Body of pancreas (tissue), 4 donors: ENCODE data around the gene LAG3. TPM values are rescaled to one million over a fixed set of nuclear protein-coding genes. Genes with fewer than 3 reads are reported as not detected.

Source experiments
- ATAC-seq: fragments of 150-250 bp; one replicate; pipeline ENCODE4 v1.9.1; 2016
- DNase-seq, 4 donors: peaks; one replicate each; pipeline ENCODE4 v3.0.0-alpha.2; 2019
- H3K27ac ChIP-seq, 4 donors: fragments of 200-600 bp; sonication (generic); 1 replicate in 3 of 4; 2 replicates in 1 of 4; pipeline versions ENCODE4 v1.5.1 to v1.6.1; 2016 to 2019; ENCODE audit warnings: mild to moderate bottlenecking in 1 of 4, mixed read lengths in 1 of 4, moderate library complexity in 1 of 4
- H3K27me3 ChIP-seq, 2 donors: fragments of 200-600 bp; sonication (generic); one replicate each; pipeline ENCODE4 v1.6.0; 2016; ENCODE audit warnings: mild to moderate bottlenecking in 1 of 2
- H3K36me3 ChIP-seq, 2 donors: fragments of 200-600 bp; sonication (generic); replicated peaks in 1 of 2; 2 replicates each; pipeline ENCODE4 v1.5.1; 2016; ENCODE audit warnings: low read depth in 2 of 2; ENCODE audit not compliant: insufficient read depth in 1 of 2
- H3K4me1 ChIP-seq: fragments of 200-600 bp; sonication (generic); one replicate; pipeline ENCODE4 v1.6.0; 2016
- H3K4me3 ChIP-seq, 2 donors: fragments of 200-600 bp; sonication (generic); 1 replicate in 1 of 2; 2 replicates in 1 of 2; pipeline ENCODE4 v1.5.1; 2016 to 2019
- H3K9me3 ChIP-seq, 3 donors: fragments of 200-600 bp; sonication (generic); 1 replicate in 2 of 3; 2 replicates in 1 of 3; pipeline ENCODE4 v1.5.1; 2016
- CTCF ChIP-seq, 7 experiments: fragments of 450-650 bp in 4 of 7; fragments of 200-600 bp in 3 of 7; sonication (generic) in 3 of 7; IDR thresholded peaks; one replicate each; pipeline ENCODE4 v1.5.1; 2016 to 2019; ENCODE audit warnings: antibody characterized with exemption in 7 of 7
- POLR2A ChIP-seq, 3 donors: fragments of 450-650 bp; IDR thresholded peaks; one replicate each; pipeline ENCODE4 v1.6.1; 2016; ENCODE audit warnings: antibody characterized with exemption in 3 of 3, mild to moderate bottlenecking in 2 of 3
- WGBS, 2 donors: methylation state at CpG; one replicate each; pipeline ENCODE4 v1.1.5; 2017; 5-methylcytosine and 5-hydroxymethylcytosine counted together
- intact Hi-C: fragments of 100-400 bp; cut with DNase I; formaldehyde crosslinking; loops from one replicate; pipeline ENCODE4 v1.15.1; 2023
- total RNA-seq, 2 donors: library from RNA; depleted of rRNA; stranded (reverse); fragments of >200 nt; gene quantifications; one replicate each; pipeline ENCODE4 v1.1.0, GENCODE V29; 2016

The LAG3 gene
- total RNA-seq, 2 donors from 2014 or later: not detected

GRCh38 chr12:6790496-6791150, 18.3 kb downstream of the LAG3 start:
- no peaks in the 10 kb centered on the region for H3K4me1 ChIP-seq
- ATAC-seq: no peak
- intact Hi-C loops: no loop called here
- no peak for TF ChIP-seq POLR2A (IDR thresholded peaks at IDR 0.05)
- TF ChIP-seq CTCF (IDR thresholded peaks at IDR 0.05): no peak
- no peaks in the 10 kb centered on the region for H3K9me3 ChIP-seq
- no peaks in the 10 kb centered on the region for H3K36me3 ChIP-seq
- DNase-seq: no peak
- no peaks in the 10 kb centered on the region for H3K27me3 ChIP-seq
- WGBS, 2 donors: 62 to 71% methylated on average over 11 to 12 of the region's 12 CpGs
- no peak overlapping the region for H3K4me3 ChIP-seq
- H3K27ac ChIP-seq: peak overlapping the region in 1 of 4 donors; percentile 1

GRCh38 chr12:6791931-6792520, 19.7 kb downstream of the LAG3 start:
- peak overlapping the region in 1 of 4 donors; percentile 61 for H3K27ac ChIP-seq

GRCh38 chr12:6792522-6793201, 20.3 kb downstream of the LAG3 start:
- TF ChIP-seq CTCF (IDR thresholded peaks at IDR 0.05) (no peak), POLR2A (IDR thresholded peaks at IDR 0.05) (peak in 1 of 3 donors; percentile 48)
- H3K27me3 ChIP-seq: no peaks in the 10 kb centered on the region
- H3K27ac ChIP-seq: peak overlapping the region in 1 of 4 donors; percentile 61
- WGBS, 2 donors: 36 to 42% methylated on average over 12 of the region's 12 CpGs
- H3K36me3 ChIP-seq: no peaks in the 10 kb centered on the region
- peak in 1 of 4 donors; percentile 55 for DNase-seq
- intact Hi-C loops: no loop called here
- no peaks in the 10 kb centered on the region for H3K4me1 ChIP-seq
- H3K9me3 ChIP-seq: no peaks in the 10 kb centered on the region
- no peak for ATAC-seq
- no peak overlapping the region for H3K4me3 ChIP-seq

More at GRCh38 chr12:6791931-6792520, 19.7 kb downstream of the LAG3 start:
- H3K4me3 ChIP-seq: no peak overlapping the region
- DNase-seq (no peak), ATAC-seq (no peak)
- H3K9me3 ChIP-seq: no peaks in the 10 kb centered on the region
- TF ChIP-seq POLR2A (IDR thresholded peaks at IDR 0.05) (no peak), CTCF (IDR thresholded peaks at IDR 0.05) (no peak)
- H3K4me1 ChIP-seq: no peaks in the 10 kb centered on the region
- H3K36me3 ChIP-seq: no peaks in the 10 kb centered on the region
- WGBS, 2 donors: 72 to 82% methylated on average over 13 of the region's 13 CpGs
- no peaks in the 10 kb centered on the region for H3K27me3 ChIP-seq
- intact Hi-C loops: no loop called here

GRCh38 chr12:6795088-6795487, 22.8 kb downstream of the LAG3 start:
- intact Hi-C loops: no loop called here
- 44 to 47% methylated on average over 2 of the region's 2 CpGs for WGBS, 2 donors
- Histone ChIP-seq H3K4me1 (no peaks in the 10 kb centered on the region), H3K9me3 (no peaks in the 10 kb centered on the region), H3K4me3 (no peak overlapping the region), H3K27me3 (no peaks in the 10 kb centered on the region), H3K36me3 (no peaks in the 10 kb centered on the region), H3K27ac (no peak overlapping the region)
- ATAC-seq (no peak), DNase-seq (no peak)
- TF ChIP-seq CTCF (IDR thresholded peaks at IDR 0.05) (no peak), POLR2A (IDR thresholded peaks at IDR 0.05) (no peak)
